Activated T-cell treated with anti-CD3 and anti-CD28 coated beads, Interleukin-2, amount 50 U/mL, for 72 hours (primary cell): ENCODE data around the gene LTA4H. TPM values are rescaled to one million over a fixed set of nuclear protein-coding genes. Genes with fewer than 3 reads are reported as not detected.

Experiments used
- ATAC-seq, 2 donors: fragments of 150-1000 bp; cut with Tn5 transposase; replicated peaks in 1 of 2; 2 replicates each; pipeline ENCODE4 v1.10.0; 2021; ENCODE audit warnings: moderate library complexity in 2 of 2, mild to moderate bottlenecking in 1 of 2
- DNase-seq, 2 donors: peaks; one replicate each; pipeline ENCODE4 v3.0.0; 2021 to 2022; ENCODE audit warnings: mixed read lengths in 1 of 2
- H3K27ac Mint-ChIP-seq: one replicate; pipeline ENCODE4 v1.8.0; 2022; ENCODE audit warnings: mild to moderate bottlenecking, moderate library complexity, mixed read lengths
- H3K27me3 Mint-ChIP-seq: one replicate; pipeline ENCODE4 v1.8.0; 2022; ENCODE audit warnings: low read depth, mixed read lengths
- H3K36me3 Mint-ChIP-seq, 2 donors: one replicate each; pipeline ENCODE4 v1.8.0; 2022; ENCODE audit warnings: mixed read lengths in 2 of 2, mild to moderate bottlenecking in 1 of 2; ENCODE audit not compliant: insufficient read depth in 2 of 2
- H3K4me1 Mint-ChIP-seq: one replicate; pipeline ENCODE4 v1.8.0; 2022; ENCODE audit warnings: low read depth, mixed read lengths
- H3K4me3 Mint-ChIP-seq, 2 donors: one replicate each; pipeline ENCODE4 v1.8.0; 2022; ENCODE audit warnings: mild to moderate bottlenecking in 2 of 2, mixed read lengths in 2 of 2, moderate library complexity in 2 of 2
- H3K9me3 Mint-ChIP-seq, 2 donors: one replicate each; pipeline ENCODE4 v1.8.0; 2022; ENCODE audit warnings: mixed read lengths in 2 of 2
- total RNA-seq, 2 donors: library from RNA; stranded (reverse); gene quantifications; one replicate each; pipeline ENCODE4 v1.2.3, GENCODE V29; 2022

LTA4H gene
- total RNA-seq, 2 donors from 2014 or later = 115 to 116 TPM

DNA sequence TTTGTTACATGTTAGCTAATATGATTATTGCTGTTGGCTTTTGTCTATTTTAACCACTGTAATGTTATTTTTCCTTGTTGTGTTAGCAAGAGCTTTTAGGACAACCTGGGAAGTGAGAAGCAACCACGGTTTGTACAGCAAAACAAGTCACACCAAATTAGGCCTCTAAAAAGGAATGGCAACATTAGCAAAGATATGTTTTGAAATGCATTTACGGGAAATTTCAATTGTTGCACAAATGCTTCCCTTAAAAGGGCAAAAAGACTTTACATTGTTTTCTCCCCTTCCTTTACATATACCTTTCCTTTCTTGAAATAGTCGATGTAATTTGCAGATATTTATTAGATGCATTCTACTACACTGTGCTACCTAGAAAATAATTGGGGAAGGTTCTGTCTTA, 4.1 kb upstream of the LTA4H start:
- Mint-ChIP-seq H3K9me3 (no peaks in the 10 kb centered on the region), H3K36me3 (peaks cover 0 to 5% of the 10 kb centered on the region in 2 donors)

DNA sequence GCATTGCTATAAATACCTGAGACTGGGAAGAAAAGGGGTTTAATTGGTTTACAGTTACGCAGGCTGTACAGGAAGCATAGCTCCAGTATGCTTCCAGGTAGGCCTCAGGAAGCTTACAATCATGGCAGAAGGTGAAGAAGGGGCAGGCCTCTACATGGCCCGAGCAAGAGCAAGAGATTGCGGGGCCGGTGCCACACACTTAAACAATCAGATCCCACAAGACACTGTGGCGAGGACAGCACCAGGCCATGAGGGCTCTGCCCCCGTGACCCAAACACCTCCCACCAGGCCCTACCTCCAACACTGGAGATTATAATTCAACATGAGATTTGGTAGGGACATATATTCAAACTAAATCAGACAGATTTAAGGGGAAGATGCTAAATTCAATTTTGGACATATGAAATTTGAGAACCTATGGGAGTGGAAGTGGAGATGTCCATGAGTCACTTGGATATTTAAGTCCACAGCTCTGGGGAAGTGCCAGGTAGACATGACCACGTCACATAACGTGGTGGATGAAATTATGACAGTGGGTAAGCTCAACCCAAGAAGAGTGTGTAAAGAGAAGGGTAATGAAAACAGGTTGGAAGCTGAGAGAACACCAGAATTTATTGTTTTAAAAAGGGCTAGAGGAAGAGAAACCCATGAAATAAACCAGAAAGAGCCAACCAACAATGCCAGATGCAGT, 1.5 kb upstream of the LTA4H start:
- peaks cover 0 to 1% of the 10 kb centered on the region in 2 donors for H3K36me3 Mint-ChIP-seq
- peaks cover 9% of the 10 kb centered on the region for H3K4me1 Mint-ChIP-seq
- ATAC-seq (no peak), DNase-seq (no peak)
- no peaks in the 10 kb centered on the region for H3K9me3 Mint-ChIP-seq
- no peaks in the 10 kb centered on the region for H3K27me3 Mint-ChIP-seq
- no peak overlapping the region for H3K4me3 Mint-ChIP-seq
- no peak overlapping the region for H3K27ac Mint-ChIP-seq

More for the DNA sequence above, 4.1 kb upstream of the LTA4H start:
- Mint-ChIP-seq H3K27me3 (no peaks in the 10 kb centered on the region), H3K4me1 (peaks cover 12% of the 10 kb centered on the region), H3K4me3 (no peak overlapping the region), H3K27ac (no peak overlapping the region)
- ATAC-seq = no peak
- DNase-seq = no peak

DNA sequence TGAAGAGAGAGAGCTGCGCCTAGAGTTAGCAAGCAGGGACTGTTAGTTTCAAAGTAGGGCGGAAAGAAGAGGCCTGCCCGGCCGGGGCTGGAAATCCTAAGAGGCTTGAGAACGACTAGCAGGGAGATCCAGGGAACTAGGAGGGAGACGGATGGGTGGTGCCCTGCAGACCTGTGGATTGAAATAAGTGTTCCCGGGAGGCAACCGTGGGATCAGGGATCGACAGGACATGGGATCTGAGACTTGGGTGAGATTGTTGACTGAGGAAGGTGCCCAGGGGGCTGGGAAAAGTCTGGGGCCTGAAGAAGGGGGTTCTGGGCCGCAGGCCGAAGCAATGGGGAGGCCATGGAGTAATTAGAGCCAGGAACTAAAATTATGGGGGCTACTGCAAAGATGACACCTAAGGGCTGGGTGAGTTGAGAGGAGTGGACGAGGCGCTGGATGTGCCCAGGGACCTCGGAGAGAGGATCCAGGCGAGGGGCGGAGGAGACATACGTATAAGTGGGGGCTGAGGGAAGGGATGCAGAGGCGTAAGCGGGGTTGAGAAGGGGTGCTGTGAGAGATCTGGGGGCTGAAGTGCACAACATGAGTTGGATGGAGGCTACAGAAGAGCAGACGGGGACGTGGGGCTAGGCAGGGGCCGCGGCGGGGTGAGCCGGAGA, 635 bp downstream of the LTA4H start:
- ATAC-seq (peak in 1 of 2 donors; percentile 15), DNase-seq (peak in 1 of 2 donors; percentile 11)
- H3K9me3 Mint-ChIP-seq = no peaks in the 10 kb centered on the region

DNA sequence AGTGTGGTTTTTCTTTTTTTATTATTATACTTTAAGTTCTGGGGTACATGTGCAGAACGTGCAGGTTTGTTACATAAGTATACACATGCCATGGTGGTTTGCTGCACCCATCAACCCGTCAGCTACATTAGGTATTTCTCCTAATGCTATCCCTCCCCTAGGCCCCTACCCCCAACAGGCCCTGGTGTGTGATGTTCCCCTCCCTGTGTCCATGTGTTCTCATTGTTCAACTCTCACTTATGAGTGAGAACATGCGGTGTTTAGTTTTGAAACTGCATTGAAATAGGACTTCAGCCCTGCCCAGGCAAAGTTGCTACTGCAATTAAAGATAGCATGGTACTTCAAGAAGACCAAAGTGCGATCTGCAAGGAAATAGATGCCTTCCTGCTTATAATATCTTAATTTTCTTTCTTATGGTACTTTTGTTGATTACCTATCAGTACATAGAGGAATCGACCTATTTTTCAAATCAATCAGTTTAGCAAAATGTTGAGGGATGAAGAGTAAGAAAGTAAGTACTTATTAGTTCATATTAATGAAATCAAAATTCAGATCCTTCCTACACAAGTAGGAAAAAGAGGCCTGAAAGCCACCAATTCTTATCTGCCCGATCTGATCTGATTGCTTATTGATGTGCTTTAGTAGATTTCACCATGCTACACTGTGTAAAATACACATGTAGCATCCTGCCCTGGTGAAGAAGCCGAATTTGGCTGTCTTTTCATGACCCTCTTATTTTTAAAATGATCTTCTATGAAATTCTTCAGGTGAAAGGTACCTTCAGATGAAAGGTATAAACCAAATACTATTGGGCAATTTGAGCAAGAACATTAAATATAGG, 1.6 kb downstream of the LTA4H start:
- H3K36me3 Mint-ChIP-seq = no peaks in the 10 kb centered on the region
- no peaks in the 10 kb centered on the region for H3K9me3 Mint-ChIP-seq
- peak overlapping the region in 1 of 2 donors; percentile 10 for H3K4me3 Mint-ChIP-seq
- ATAC-seq (no peak), DNase-seq (no peak)
- H3K4me1 Mint-ChIP-seq = peaks cover 30% of the 10 kb centered on the region
- no peaks in the 10 kb centered on the region for H3K27me3 Mint-ChIP-seq
- no peak overlapping the region for H3K27ac Mint-ChIP-seq

More for the DNA sequence above, 635 bp downstream of the LTA4H start:
- peaks cover 26% of the 10 kb centered on the region for H3K4me1 Mint-ChIP-seq
- H3K27ac Mint-ChIP-seq = no peak overlapping the region
- H3K27me3 Mint-ChIP-seq = no peaks in the 10 kb centered on the region
- no peak overlapping the region for H3K4me3 Mint-ChIP-seq
- no peaks in the 10 kb centered on the region for H3K36me3 Mint-ChIP-seq

DNA sequence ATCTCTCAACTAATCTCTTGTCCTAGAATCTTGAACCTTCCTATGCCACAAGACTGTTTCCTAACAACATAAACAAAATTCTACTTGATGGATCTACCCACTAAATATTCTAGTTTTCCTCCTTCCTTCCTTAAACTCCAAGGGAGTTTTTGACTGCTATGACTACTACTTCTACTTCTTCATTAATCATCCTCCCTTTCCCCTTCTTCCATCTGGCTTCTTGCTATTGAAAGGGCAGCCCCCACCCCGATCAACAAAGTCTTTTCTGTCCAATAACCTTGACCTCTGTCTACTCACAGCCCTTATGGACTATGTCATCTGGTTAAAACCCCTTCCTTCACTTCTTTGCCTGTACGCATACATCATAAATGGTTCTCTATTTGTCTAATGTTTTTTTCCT, 5.6 kb downstream of the LTA4H start:
- no peak overlapping the region for H3K4me3 Mint-ChIP-seq
- H3K36me3 Mint-ChIP-seq = peaks cover 0 to 4% of the 10 kb centered on the region in 2 donors
- peaks cover 30% of the 10 kb centered on the region for H3K4me1 Mint-ChIP-seq
- H3K9me3 Mint-ChIP-seq = no peaks in the 10 kb centered on the region
- H3K27ac Mint-ChIP-seq = peak overlapping the region; percentile 17
- DNase-seq = no peak
- no peaks in the 10 kb centered on the region for H3K27me3 Mint-ChIP-seq
- ATAC-seq = no peak

DNA sequence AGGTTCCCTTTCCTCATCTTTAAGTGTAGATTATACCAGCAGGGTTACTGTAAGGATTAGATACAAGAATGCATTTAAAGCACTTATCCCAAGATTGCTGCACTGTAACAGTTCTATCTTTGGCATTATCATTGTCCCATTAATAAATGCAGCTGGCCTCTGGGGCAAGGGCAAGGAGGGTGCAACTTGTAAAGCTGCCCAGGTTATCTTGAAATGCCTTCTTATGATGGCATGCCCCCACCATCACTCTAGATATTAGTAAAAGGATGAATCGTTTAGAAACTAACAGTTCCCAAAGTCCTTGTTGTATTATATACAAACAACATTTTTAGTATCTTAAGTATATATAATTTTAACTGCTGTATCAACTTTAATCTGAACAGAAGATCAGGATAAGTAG, 6.8 kb downstream of the LTA4H start:
- Mint-ChIP-seq H3K27ac (no peak overlapping the region), H3K36me3 (peaks cover 0 to 7% of the 10 kb centered on the region in 2 donors), H3K9me3 (no peaks in the 10 kb centered on the region), H3K4me1 (peaks cover 30% of the 10 kb centered on the region), H3K27me3 (no peaks in the 10 kb centered on the region), H3K4me3 (no peak overlapping the region)
- ATAC-seq = no peak
- no peak for DNase-seq

DNA sequence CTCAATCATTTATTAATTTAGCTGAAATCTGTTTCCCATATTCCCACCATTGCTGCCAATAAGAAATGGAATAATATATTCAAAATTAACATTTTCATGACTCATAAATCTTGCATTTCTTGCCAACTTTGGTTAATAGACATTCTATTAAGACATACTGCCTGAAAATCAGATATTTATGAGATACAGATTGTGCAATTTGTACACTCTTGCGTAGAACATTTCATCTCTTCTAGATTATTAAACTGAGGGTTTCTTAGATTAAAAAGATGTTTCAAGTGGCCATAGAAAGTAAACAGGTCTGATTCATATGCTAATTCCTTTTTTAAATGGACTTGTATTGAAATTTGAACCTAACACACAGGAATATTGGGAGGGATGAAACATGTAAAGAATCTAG, 9.1 kb downstream of the LTA4H start:
- DNase-seq (no peak), ATAC-seq (no peak)
- H3K27ac Mint-ChIP-seq = no peak overlapping the region
- no peaks in the 10 kb centered on the region for H3K27me3 Mint-ChIP-seq
- no peak overlapping the region for H3K4me3 Mint-ChIP-seq
- peaks cover 2 to 8% of the 10 kb centered on the region in 2 donors for H3K36me3 Mint-ChIP-seq
- no peaks in the 10 kb centered on the region for H3K9me3 Mint-ChIP-seq
- peaks cover 19% of the 10 kb centered on the region for H3K4me1 Mint-ChIP-seq

DNA sequence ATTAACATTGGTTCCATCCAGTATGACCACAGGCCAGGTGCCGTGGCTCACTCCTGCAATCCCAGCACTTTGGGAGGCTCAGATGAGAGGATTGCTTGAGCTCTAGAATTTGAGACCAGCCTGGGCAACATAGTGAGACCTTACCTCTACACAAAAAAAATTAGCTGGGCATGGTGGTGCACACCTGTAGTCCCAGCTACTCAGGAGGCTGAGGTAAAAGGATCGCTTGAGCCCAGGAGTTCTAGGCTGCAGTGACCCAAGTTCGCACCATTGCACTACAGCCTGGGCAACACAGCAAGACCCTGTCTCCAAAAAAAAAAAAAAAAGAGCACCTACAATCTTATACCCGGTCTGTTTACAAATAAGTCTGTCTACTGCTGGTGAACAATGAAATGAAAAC, 9.9 kb downstream of the LTA4H start:
- Mint-ChIP-seq H3K4me3 (no peak overlapping the region), H3K27ac (peak overlapping the region; percentile 46), H3K9me3 (no peaks in the 10 kb centered on the region), H3K27me3 (no peaks in the 10 kb centered on the region), H3K4me1 (peaks cover 12% of the 10 kb centered on the region), H3K36me3 (peaks cover 2 to 8% of the 10 kb centered on the region in 2 donors)
- DNase-seq (no peak), ATAC-seq (no peak)

DNA sequence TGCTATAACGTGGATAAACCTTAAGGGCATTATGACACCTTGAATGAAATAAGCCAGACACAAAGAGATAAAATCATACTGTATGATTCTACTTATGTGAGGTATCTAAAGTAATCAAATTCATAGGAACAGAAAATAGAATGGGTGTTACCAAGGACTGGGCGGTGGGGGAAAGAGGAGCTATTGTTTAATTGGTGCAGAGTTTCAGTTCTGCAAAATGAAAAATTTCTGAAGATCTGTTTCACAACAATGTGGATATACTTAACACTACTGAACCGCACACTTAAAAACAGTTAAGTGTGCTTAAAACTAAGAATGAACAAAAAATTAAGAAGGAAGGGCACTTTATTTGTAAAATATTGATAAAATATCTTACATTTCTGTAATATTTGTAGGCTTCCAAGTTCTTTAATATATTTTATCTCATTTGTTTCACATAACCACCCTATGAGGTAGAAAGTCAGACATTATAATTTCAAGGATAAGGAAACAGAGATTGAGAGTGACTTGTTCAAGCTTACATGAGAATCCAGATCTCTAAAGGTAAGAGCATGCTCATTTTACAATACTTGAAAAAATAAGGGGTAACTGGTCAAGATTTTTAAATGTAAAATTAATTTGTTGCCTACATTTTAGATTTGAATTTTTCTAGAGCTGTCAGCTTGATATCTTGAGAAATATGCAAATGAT, 14.9 kb downstream of the LTA4H start:
- no peak for DNase-seq
- Mint-ChIP-seq H3K27ac (no peak overlapping the region), H3K9me3 (no peaks in the 10 kb centered on the region), H3K27me3 (no peaks in the 10 kb centered on the region), H3K4me1 (no peaks in the 10 kb centered on the region), H3K36me3 (peaks cover 2 to 12% of the 10 kb centered on the region in 2 donors), H3K4me3 (no peak overlapping the region)
- ATAC-seq = no peak

DNA sequence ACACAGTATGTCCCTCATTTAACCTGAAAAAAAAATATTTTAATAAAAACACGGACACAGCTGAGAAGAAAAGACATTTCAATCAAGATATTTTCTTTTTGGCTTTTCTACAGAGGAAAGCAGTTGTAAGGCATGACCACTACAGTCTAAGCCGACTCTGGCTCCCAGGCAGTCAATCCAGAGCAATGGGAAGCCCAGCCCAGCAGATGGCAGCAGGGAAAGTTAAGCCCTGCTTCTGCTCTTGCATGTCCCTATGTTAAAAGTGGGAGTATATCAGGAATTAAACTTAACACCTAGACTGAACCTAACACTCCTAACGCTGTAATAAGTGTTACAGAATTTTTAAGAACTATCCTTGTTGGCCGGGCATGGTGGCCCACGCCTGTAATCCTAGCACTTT, 19.7 kb downstream of the LTA4H start:
- no peak overlapping the region for H3K4me3 Mint-ChIP-seq
- H3K36me3 Mint-ChIP-seq = peaks cover 5 to 13% of the 10 kb centered on the region in 2 donors
- no peak for DNase-seq

DNA sequence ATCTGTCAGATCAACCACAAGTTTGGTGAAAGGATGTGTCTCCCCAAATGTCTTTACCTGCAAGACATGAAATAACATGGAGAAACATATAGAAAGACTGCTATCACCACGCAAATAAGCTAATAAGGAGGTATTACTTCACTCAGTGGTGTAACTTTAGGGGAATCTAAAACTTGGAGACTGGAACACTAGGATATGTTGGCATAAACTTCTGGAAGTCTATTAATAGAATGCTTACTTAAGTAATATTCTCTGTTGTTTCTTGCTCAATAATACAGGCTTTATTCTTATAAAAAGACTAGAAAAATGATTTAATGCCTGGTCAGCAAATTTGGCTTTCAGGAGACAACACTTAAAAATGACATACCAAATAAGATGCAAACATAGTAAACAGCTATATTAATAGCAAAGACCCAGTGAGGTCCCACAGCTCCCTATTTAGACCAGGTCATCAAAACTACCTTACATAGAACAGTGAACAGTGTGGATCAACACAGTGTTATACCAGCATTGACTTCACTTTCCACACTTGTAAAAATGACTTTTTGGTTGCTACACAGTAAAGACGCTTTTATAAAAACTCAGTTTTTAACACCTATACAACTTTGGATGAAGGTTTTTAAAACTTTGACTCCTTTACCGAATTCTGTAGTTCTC, 20.3 kb downstream of the LTA4H start:
- ATAC-seq (no peak), DNase-seq (no peak)
- Mint-ChIP-seq H3K27ac (no peak overlapping the region), H3K9me3 (no peaks in the 10 kb centered on the region), H3K4me3 (no peak overlapping the region), H3K27me3 (no peaks in the 10 kb centered on the region), H3K36me3 (peaks cover 8 to 17% of the 10 kb centered on the region in 2 donors), H3K4me1 (no peaks in the 10 kb centered on the region)

More for the DNA sequence above, 19.7 kb downstream of the LTA4H start:
- no peak for ATAC-seq
- Mint-ChIP-seq H3K27ac (no peak overlapping the region), H3K27me3 (no peaks in the 10 kb centered on the region), H3K9me3 (no peaks in the 10 kb centered on the region), H3K4me1 (no peaks in the 10 kb centered on the region)

DNA sequence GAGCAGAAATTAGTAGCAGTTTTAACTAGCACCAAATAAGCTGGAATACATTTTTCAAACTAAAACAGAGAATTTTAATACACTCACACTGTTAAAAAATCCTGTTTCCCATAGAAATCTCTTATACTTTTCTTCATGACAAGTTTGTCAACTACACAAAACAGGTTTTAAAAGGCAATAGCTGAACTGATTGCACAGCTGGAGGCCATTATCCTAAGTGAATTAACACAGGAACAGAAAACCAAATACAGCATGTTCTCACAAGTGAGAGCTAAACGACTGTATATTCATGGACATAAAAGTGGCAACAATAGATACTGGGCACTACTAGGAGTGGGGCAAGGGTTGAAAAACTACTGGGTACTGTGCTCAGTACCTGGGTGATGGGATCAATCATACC, 27.7 kb downstream of the LTA4H start:
- Mint-ChIP-seq H3K4me1 (no peaks in the 10 kb centered on the region), H3K27me3 (no peaks in the 10 kb centered on the region)

More for the DNA sequence above, 27.7 kb downstream of the LTA4H start:
- no peak for ATAC-seq
- no peak for DNase-seq
- Mint-ChIP-seq H3K9me3 (no peaks in the 10 kb centered on the region), H3K4me3 (no peak overlapping the region), H3K36me3 (peaks cover 4 to 22% of the 10 kb centered on the region in 2 donors), H3K27ac (no peak overlapping the region)
